ENCODE data around the gene KAZN. TPM values are rescaled to one million over a fixed set of nuclear protein-coding genes. Genes with fewer than 3 reads are reported as not detected.

Gene KAZN
- total and polyA plus RNA-seq, 2 of the 8 experiments (the other 6 are each of a cell fraction or from before 2014, with no cell fraction given), result 3.7 to 11.8 TPM

DNA sequence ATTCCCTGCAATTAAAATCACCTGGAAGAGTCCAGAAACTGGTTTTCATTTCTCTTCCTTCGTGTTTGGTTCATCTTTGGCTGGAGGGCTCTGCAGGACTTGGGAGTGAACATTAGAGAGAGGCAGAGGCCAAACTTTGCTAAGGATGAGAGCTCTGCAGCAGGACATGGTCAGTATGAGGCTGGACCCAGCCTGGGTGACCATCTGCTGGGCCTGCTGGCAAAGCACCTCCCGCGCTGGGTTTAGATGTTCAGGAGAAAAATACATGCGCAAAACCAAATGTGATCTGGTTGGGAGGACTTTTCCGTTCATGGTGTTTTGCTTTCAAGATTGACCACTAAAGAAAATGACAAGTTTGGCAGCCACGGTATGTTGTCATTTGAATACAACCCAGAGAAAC lies 15.9 kb downstream of the KAZN start:
- Histone ChIP-seq H3K9ac (replicated peaks in 1 of 4; ENCODE audit: extremely low read depth in 1 of 4, low read depth in 3 of 4, low read length in 3 of 4) (no peak overlapping the region), H2BK120ac (replicated peaks; ENCODE audit: low read depth, low read length) (no peak overlapping the region), H3K27me3 (replicated peaks in 1 of 4; ENCODE audit: control insufficient read depth in 3 of 4, extremely low read depth in 1 of 4, insufficient read depth in 3 of 4, low read length in 3 of 4) (no peaks in the 10 kb centered on the region; a peak in 1 of 7 replicates), H3K79me1 (ENCODE audit: low read depth, low read length) (peaks cover 7% of the 10 kb centered on the region; the same call in 1 of the 2 replicates), H3K36me3 (ENCODE audit: control insufficient read depth in 2 of 4, insufficient read depth in 4 of 4, low read length in 3 of 4) (no peaks in the 10 kb centered on the region), H3K4me1 (replicated peaks in 1 of 4; ENCODE audit: control insufficient read depth in 3 of 4, insufficient read depth in 4 of 4, low read length in 3 of 4) (peaks cover 0 to 7% (median 2%) of the 10 kb centered on the region in 4 experiments; a peak in 3 of 7 replicates), H3K4ac (replicated peaks; ENCODE audit: insufficient read length, low read depth, low read length) (no peak overlapping the region), H4K91ac (replicated peaks; ENCODE audit: insufficient read length, low read length) (no peak overlapping the region), H2BK12ac (ENCODE audit: low read depth, low read length) (no peak overlapping the region), H2AFZ (ENCODE audit: low read length) (no peak overlapping the region), H2BK15ac (ENCODE audit: low read length) (no peak overlapping the region), H2AK5ac (ENCODE audit: low read depth, low read length) (no peak overlapping the region), H2BK20ac (ENCODE audit: low read length) (no peak overlapping the region), H3K27ac (ENCODE audit: low read depth, low read length) (no peak overlapping the region), H3K14ac (ENCODE audit: insufficient read length) (no peak overlapping the region), H4K5ac (ENCODE audit: insufficient read length, low read depth, low read length) (no peak overlapping the region), H3K9me3 (ENCODE audit: insufficient read depth in 2 of 2, low read depth in 1 of 2, low read length in 1 of 2) (no peaks in the 10 kb centered on the region), H3K4me2 (ENCODE audit: insufficient read depth in 1 of 2, low read depth in 2 of 2, low read length in 2 of 2) (no peak overlapping the region), H3K18ac (ENCODE audit: extremely low read depth, low read length) (no peak overlapping the region), H3K56ac (replicated peaks; ENCODE audit: insufficient read length, low read depth, low read length) (no peak overlapping the region), H2BK5ac (ENCODE audit: low read depth, low read length) (no peak overlapping the region), H3K4me3 (ENCODE audit: extremely low read depth in 1 of 4, insufficient read depth in 2 of 4, low read depth in 3 of 4, low read length in 4 of 4) (no peak overlapping the region), H3K23ac (ENCODE audit: insufficient read length) (no peak overlapping the region), H3K23me2 (ENCODE audit: low read depth, low read length) (no peaks in the 10 kb centered on the region), H4K20me1 (replicated peaks in 1 of 2; ENCODE audit: control insufficient read depth in 1 of 2, insufficient read depth in 2 of 2, low read length in 2 of 2) (no peaks in the 10 kb centered on the region), H3K79me2 (ENCODE audit: control insufficient read depth in 1 of 2, insufficient read depth in 2 of 2, low read length in 2 of 2) (no peaks in the 10 kb centered on the region), H4K8ac (ENCODE audit: extremely low read depth, insufficient read depth, low read length) (no peak overlapping the region)
- POLR2A ChIA-PET (ENCODE audit: partially characterized antibody), result no interaction called here
- TF ChIP-seq POU5F1 (IDR thresholded peaks at IDR 0.05; ENCODE audit: low read depth, low read length), result no peak
- TF ChIP-seq PHF8 (conservative IDR thresholded peaks at IDR 0.05; ENCODE audit: low read depth, low read length), result no peak
- no peak for TF ChIP-seq SIX5 (IDR thresholded peaks at IDR 0.05; ENCODE audit: low read depth, low read length)
- TF ChIP-seq YY1 (IDR thresholded peaks at IDR 0.05; ENCODE audit: low read depth, low read length), result no peak
- no peak for TF ChIP-seq SUZ12 (IDR thresholded peaks at IDR 0.05; ENCODE audit: low read length)
- TF ChIP-seq JUND (IDR thresholded peaks at IDR 0.05; ENCODE audit: low read length), result no peak
- no peak for TF ChIP-seq JUN (IDR thresholded peaks at IDR 0.05; ENCODE audit: low read depth, low read length)
- no peak for TF ChIP-seq SIN3A (conservative IDR thresholded peaks at IDR 0.05 in 1 of 2, IDR thresholded peaks at IDR 0.05 in 1 of 2; ENCODE audit: low read depth in 1 of 2, low read length in 2 of 2)
- TF ChIP-seq SIRT6 (IDR thresholded peaks at IDR 0.05; ENCODE audit: low read length), result no peak
- no peak for TF ChIP-seq CREB1 (IDR thresholded peaks at IDR 0.05)
- 91% methylated on average over 6 of the region's 6 CpGs; no CpG with 5 or more reads in 1 of the 2 experiments for WGBS, 2 experiments (ENCODE audit: extremely low coverage in 1 of 2, insufficient coverage in 1 of 2, insufficient read length in 1 of 2, insufficient replicate concordance in 2 of 2, low coverage in 1 of 2, low lambda C conversion rate in 2 of 2, missing lambda C conversion rate in 1 of 2)
- no peak for DNase-seq (ENCODE audit: low read depth in 1 of 2, low spot score in 2 of 2)
- CTCF ChIA-PET (ENCODE audit: partially characterized antibody), result interaction anchor here (1.1 kb wide), 1 partner anchor 46 kb away, joined by 3 read pairs; no protein-coding TSS in a partner anchor
- FAIRE-seq, result no peak
